Transverse colon (tissue), 4 donors: ENCODE data around the gene IFTAP. TPM values are rescaled to one million over a fixed set of nuclear protein-coding genes. Genes with fewer than 3 reads are reported as not detected.

Experiments
- DNase-seq: peaks from one replicate; pipeline ENCODE4 v3.0.0-alpha.2; 2019
- H3K27ac ChIP-seq, 4 donors: fragments of 200-600 bp; sonication (generic); 2 replicates each; pipeline ENCODE4 v1.5.1; 2016 to 2018; ENCODE audit warnings: inconsistent platforms in 4 of 4
- H3K27me3 ChIP-seq: fragments of 200-600 bp; sonication (generic); 2 replicates; pipeline ENCODE4 v1.5.1; 2017; ENCODE audit warnings: inconsistent platforms
- H3K36me3 ChIP-seq, 4 donors: fragments of 200-600 bp; sonication (generic); 2 replicates each; pipeline ENCODE4 v1.5.1; 2017 to 2019; ENCODE audit warnings: inconsistent platforms in 4 of 4
- H3K4me1 ChIP-seq, 4 donors: fragments of 200-600 bp; sonication (generic); 2 replicates each; pipeline ENCODE4 v1.5.1; 2017 to 2020; ENCODE audit warnings: inconsistent platforms in 4 of 4
- H3K4me3 ChIP-seq, 4 donors: fragments of 200-600 bp; sonication (generic); 1 replicate in 1 of 4; 2 replicates in 3 of 4; pipeline versions ENCODE4 v1.5.1 to v1.6.1; 2017 to 2019; ENCODE audit warnings: inconsistent platforms in 4 of 4
- H3K9me3 ChIP-seq, 2 donors: fragments of 200-600 bp; sonication (generic); 2 replicates each; pipeline ENCODE4 v1.5.1; 2017 to 2019; ENCODE audit warnings: inconsistent platforms in 2 of 2
- EP300 ChIP-seq: sonication (generic); formaldehyde crosslinking; IDR thresholded peaks from one replicate; pipeline ENCODE4 v1.6.1; 2017; ENCODE audit warnings: antibody characterized with exemption, low read depth
- POLR2A ChIP-seq: fragments of 450-650 bp; IDR thresholded peaks from one replicate; pipeline ENCODE4 v1.6.1; 2016; ENCODE audit warnings: antibody characterized with exemption, mild to moderate bottlenecking, moderate library complexity
- POLR2AphosphoS5 ChIP-seq, 3 donors: sonication (generic); formaldehyde crosslinking; IDR thresholded peaks; one replicate each; pipeline ENCODE4 v1.6.1; 2016; ENCODE audit warnings: antibody characterized with exemption in 3 of 3
- WGBS, 2 donors: methylation state at CpG; one replicate each; pipeline ENCODE4 v1.1.5; 2018; ENCODE audit warnings: low coverage in 1 of 2; 5-methylcytosine and 5-hydroxymethylcytosine counted together
- in situ Hi-C, 4 donors: fragments of 200-750 bp; cut with MboI; loops; one replicate each; pipeline versions ENCODE4 v1.15.0 to v1.15.1; 2017; ENCODE audit warnings: low sequenced_read_pairs in 3 of 4, low pct_ligation_motif_present in 1 of 4, low pct_unique_long_range_greater_than_20kb in 1 of 4
- intact Hi-C: fragments of 100-400 bp; cut with DNase I; formaldehyde crosslinking; loops from one replicate; pipeline ENCODE4 v1.15.1; 2023; ENCODE audit warnings: low total_unique reads
- total RNA-seq, 4 donors: library from RNA; depleted of rRNA; stranded (reverse); fragments of >200 nt; gene quantifications; one replicate each; pipeline ENCODE4 v1.1.0, GENCODE V29; 2016
- TF ChIP-seq, protein P1 (sequence below), 5 experiments: fragments of 200-600 bp in 3 of 5; fragments of 450-650 bp in 2 of 5; sonication (generic) in 3 of 5; IDR thresholded peaks; 1 replicate in 2 of 5; 2 replicates in 3 of 5; pipeline ENCODE4 v1.5.1; 2016 to 2017; ENCODE audit warnings: antibody characterized with exemption in 5 of 5, inconsistent platforms in 3 of 5, mild to moderate bottlenecking in 2 of 5, moderate library complexity in 1 of 5

The IFTAP gene
- total RNA-seq, 4 donors from 2014 or later, result 11.5 to 76.3 (median 16.0) TPM

DNA sequence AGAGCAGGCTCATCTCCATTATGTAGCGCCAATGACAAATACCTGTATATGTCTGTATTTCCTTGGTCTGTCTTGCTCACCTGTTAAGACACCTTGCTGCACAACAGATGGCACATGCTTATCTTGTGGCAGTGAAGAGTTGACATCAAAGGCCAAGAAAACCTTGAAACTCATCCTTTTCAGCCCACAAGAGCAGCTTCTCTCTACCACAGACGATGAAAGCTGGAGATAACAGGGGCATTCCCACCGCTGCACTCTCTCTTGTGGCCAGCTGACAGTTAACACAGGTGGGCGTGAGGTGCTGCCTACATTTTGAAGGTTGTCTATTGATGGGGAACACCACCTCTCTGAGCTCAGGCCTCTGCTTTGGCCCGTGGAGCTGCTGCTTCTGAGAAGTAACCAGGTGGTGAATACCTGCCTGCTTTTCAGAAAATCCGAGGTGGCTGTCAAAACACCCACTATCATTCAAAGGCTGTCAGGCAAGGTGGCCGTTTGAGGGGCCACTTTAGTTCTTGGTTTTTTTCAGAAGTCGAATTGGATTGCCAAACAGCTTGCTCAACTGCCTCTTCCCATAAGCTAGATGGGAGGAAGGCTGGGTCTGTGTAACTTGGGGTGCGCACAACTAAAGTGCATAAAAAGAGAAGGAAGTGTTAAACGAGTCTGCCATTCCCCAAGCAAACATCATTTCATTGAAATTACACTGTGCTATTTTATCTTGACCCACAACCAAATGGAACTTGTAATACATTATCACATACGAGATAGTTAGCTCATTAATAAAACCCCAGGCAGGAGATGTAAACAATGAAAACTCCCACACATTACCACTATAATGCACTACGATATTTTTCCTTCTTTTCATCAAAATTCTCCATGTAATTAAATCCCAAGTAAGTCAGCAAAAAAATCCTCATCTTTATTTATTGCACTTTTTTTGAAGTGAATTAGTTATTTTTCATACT lies 90.8 kb downstream of the IFTAP start:
- Histone ChIP-seq H3K4me3 (no peak overlapping the region), H3K36me3 (no peaks in the 10 kb centered on the region), H3K9me3 (no peaks in the 10 kb centered on the region), H3K27me3 (no peaks in the 10 kb centered on the region), H3K27ac (no peak overlapping the region), H3K4me1 (peaks cover 0 to 7% (median 2%) of the 10 kb centered on the region in 4 donors)
- in situ Hi-C loops (no loop called here), intact Hi-C loops (loop anchor here (5.0 kb wide), 1 partner anchor 1462 kb away; no protein-coding TSS in a partner anchor)
- 60 to 68% methylated on average over 5 to 12 of the region's 12 CpGs for WGBS, 2 donors
- TF ChIP-seq, protein P1, sequence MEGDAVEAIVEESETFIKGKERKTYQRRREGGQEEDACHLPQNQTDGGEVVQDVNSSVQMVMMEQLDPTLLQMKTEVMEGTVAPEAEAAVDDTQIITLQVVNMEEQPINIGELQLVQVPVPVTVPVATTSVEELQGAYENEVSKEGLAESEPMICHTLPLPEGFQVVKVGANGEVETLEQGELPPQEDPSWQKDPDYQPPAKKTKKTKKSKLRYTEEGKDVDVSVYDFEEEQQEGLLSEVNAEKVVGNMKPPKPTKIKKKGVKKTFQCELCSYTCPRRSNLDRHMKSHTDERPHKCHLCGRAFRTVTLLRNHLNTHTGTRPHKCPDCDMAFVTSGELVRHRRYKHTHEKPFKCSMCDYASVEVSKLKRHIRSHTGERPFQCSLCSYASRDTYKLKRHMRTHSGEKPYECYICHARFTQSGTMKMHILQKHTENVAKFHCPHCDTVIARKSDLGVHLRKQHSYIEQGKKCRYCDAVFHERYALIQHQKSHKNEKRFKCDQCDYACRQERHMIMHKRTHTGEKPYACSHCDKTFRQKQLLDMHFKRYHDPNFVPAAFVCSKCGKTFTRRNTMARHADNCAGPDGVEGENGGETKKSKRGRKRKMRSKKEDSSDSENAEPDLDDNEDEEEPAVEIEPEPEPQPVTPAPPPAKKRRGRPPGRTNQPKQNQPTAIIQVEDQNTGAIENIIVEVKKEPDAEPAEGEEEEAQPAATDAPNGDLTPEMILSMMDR (IDR thresholded peaks at IDR 0.05), result no peak
- TF ChIP-seq POLR2AphosphoS5 (IDR thresholded peaks at IDR 0.05) (no peak), EP300 (no peak), POLR2A (no peak)
- no peak for DNase-seq

DNA sequence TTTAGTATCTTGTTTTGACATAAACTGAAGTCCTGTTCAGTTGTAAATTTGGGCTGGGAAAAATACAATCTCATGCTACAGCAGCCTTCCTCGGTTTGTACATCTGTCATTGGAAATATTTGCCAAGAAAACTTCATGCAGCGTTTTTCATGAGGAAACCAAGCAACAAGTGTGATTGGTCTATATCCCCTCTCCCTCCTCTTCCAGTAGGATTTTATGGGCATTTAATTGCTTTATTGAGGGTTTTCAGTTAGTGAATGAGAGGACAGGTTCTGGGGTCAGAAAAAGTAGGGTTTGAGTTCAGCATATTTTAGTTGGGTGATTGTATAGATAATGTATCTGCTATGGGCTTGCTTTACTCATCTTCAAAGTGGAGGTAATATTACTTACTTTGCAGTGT lies 93.8 kb downstream of the IFTAP start:
- TF ChIP-seq, protein P1 (IDR thresholded peaks at IDR 0.05), result no peak
- TF ChIP-seq POLR2AphosphoS5 (IDR thresholded peaks at IDR 0.05) (no peak), POLR2A (no peak), EP300 (no peak)
- H3K36me3 ChIP-seq, result no peaks in the 10 kb centered on the region
- H3K9me3 ChIP-seq, result no peaks in the 10 kb centered on the region
- H3K4me1 ChIP-seq, result peaks cover 0 to 7% (median 2%) of the 10 kb centered on the region in 4 donors
- no peaks in the 10 kb centered on the region for H3K27me3 ChIP-seq
- intact Hi-C loops, result loop anchor here (5.0 kb wide), 1 partner anchor 1459 kb away; no protein-coding TSS in a partner anchor
- no peak overlapping the region for H3K27ac ChIP-seq
- WGBS, 2 donors, result 28 to 31% methylated on average over 2 of the region's 2 CpGs
- no peak overlapping the region for H3K4me3 ChIP-seq
- DNase-seq, result no peak
- in situ Hi-C loops, result no loop called here

DNA sequence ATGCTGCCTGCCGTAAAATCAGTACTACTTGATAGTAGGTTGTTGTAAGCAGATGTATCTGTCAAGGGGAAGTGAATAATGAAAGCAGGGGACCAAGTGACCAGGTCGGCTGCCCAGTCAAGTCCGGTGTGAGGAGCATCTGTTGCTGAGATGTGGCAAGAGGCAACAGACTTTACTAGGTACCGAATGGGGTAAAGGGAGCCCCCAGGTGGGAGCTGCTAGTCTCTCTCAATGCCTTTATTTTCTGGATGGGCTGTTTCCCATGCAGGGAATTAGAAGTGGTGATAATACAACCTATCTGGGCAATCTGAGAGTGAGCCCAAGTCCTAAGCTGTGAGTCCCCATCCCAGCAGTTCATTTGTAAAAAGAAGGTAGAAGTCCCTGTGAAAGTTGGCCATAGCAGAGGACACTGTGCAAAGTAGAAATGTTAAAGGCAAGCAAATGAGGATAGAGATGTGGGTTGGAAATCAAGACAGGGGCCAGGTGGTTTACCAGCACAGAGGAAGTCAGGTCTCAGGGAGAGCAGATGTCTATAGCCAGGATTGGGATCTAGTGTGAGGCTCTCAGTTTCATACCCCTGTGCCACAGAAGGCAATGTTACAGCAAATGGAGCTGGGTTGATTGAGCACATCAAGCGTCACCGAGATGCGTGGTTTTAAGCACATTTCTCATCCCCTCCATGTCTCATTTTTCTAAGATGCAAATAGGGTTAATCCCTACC lies 94.4 kb downstream of the IFTAP start:
- intact Hi-C loops, result loop anchor here (5.0 kb wide), 1 partner anchor 1459 kb away; no protein-coding TSS in a partner anchor
- WGBS, 2 donors, result 64 to 67% methylated on average over 5 to 7 of the region's 7 CpGs

More for the DNA sequence above, 94.4 kb downstream of the IFTAP start:
- Histone ChIP-seq H3K27ac (no peak overlapping the region), H3K4me1 (peaks cover 0 to 7% (median 2%) of the 10 kb centered on the region in 4 donors), H3K4me3 (no peak overlapping the region), H3K36me3 (no peaks in the 10 kb centered on the region), H3K27me3 (no peaks in the 10 kb centered on the region), H3K9me3 (no peaks in the 10 kb centered on the region)
- in situ Hi-C loops, result no loop called here
- no peak for DNase-seq
- TF ChIP-seq POLR2AphosphoS5 (IDR thresholded peaks at IDR 0.05) (no peak), POLR2A (no peak), EP300 (no peak)
- TF ChIP-seq, protein P1 (IDR thresholded peaks at IDR 0.05), result no peak
